Cortex of kidney (tissue), 1 donor: Measurements from ENCODE around the gene RXFP4.
"Not testable (repeated sequence)": the region's sequence is repeated elsewhere in the genome, so short reads cannot be mapped to it uniquely, and the experiment has no call there.

ENCODE experiments used
- DNase-seq: peaks from one replicate; lab custom pipeline; 2025; lab: John Stamatoyannopoulos, UW

Gene RXFP4

GRCh38 chr1:155940993-155941844 is at the start of gene RXFP4:
TSS of gene RXFP4 (plus strand) at chr1:155941638. CDS start at chr1:155941710, 72 bp downstream.
- no peak for DNase-seq

GRCh38 chr1:155892796-155893195 is 48.6 kb upstream of the RXFP4 start:
- no peak for DNase-seq

GRCh38 chr1:155893389-155894142 is 47.9 kb upstream of the RXFP4 start:
- DNase-seq, result no peak

GRCh38 chr1:155895617-155896016 is 45.8 kb upstream of the RXFP4 start:
- DNase-seq, result not testable (repeated sequence)

- DNase-seq, result not testable (repeated sequence)
These were observed 45.0 kb upstream of the RXFP4 start for GRCh38 chr1:155896476-155896875.

GRCh38 chr1:155897746-155898145 is 43.7 kb upstream of the RXFP4 start:
- no peak for DNase-seq

- no peak for DNase-seq
These were observed 42.5 kb upstream of the RXFP4 start for GRCh38 chr1:155898888-155899287.

- DNase-seq, result no peak
These were observed 41.8 kb upstream of the RXFP4 start for GRCh38 chr1:155899683-155900082.

- DNase-seq, result no peak
These were observed 41.3 kb upstream of the RXFP4 start for GRCh38 chr1:155900161-155900560.

- no peak for DNase-seq
These were observed 37.2 kb upstream of the RXFP4 start for GRCh38 chr1:155904261-155904660.

GRCh38 chr1:155909894-155910293 is 31.5 kb upstream of the RXFP4 start:
- no peak for DNase-seq

- no peak for DNase-seq
These were observed 30.8 kb upstream of the RXFP4 start for GRCh38 chr1:155910621-155911121.

GRCh38 chr1:155911156-155912055 is 30.0 kb upstream of the RXFP4 start, which contains the start of gene RIT1:
TSS of gene RIT1 (minus strand) at chr1:155911349. CDS start at chr1:155910761, 588 bp downstream.
- DNase-seq, result no peak

GRCh38 chr1:155912056-155912536 is 29.3 kb upstream of the RXFP4 start:
- DNase-seq, result no peak

- no peak for DNase-seq
These were observed 27.3 kb upstream of the RXFP4 start for GRCh38 chr1:155913969-155914757.

- DNase-seq, result no peak
These were observed 22.8 kb upstream of the RXFP4 start for GRCh38 chr1:155918660-155919059.

GRCh38 chr1:155919801-155920200 is 21.6 kb upstream of the RXFP4 start:
- no peak for DNase-seq

- DNase-seq, result no peak
These were observed 20.7 kb upstream of the RXFP4 start for GRCh38 chr1:155920717-155921116.

- DNase-seq, result no peak
These were observed 15.9 kb upstream of the RXFP4 start for GRCh38 chr1:155925506-155925905.

- no peak for DNase-seq
These were observed 12.4 kb upstream of the RXFP4 start for GRCh38 chr1:155929057-155929456.

GRCh38 chr1:155930725-155931124 is 10.7 kb upstream of the RXFP4 start:
- DNase-seq, result not testable (repeated sequence)
